OCI-LY7 (cell line): ENCODE results near the gene MAB21L2.

ENCODE experiments used
- EZH2phosphoT487 ChIP-seq: fragments of 200-600 bp; sonication (generic); IDR thresholded peaks from 2 replicates; pipeline ENCODE4 v1.6.1; 2018; ENCODE audit warnings: low read depth, borderline replicate concordance, mild to moderate bottlenecking, mixed run types, antibody characterized with exemption, low read length, moderate library complexity, mixed read lengths
- TF ChIP-seq, protein P1 (sequence below): fragments of 200-600 bp; sonication (generic); conservative IDR thresholded peaks from 2 replicates; pipeline ENCODE4 v1.5.1; 2014; ENCODE audit warnings: mild to moderate bottlenecking, antibody characterized with exemption, low read length, moderate library complexity, mixed read lengths

DNA sequence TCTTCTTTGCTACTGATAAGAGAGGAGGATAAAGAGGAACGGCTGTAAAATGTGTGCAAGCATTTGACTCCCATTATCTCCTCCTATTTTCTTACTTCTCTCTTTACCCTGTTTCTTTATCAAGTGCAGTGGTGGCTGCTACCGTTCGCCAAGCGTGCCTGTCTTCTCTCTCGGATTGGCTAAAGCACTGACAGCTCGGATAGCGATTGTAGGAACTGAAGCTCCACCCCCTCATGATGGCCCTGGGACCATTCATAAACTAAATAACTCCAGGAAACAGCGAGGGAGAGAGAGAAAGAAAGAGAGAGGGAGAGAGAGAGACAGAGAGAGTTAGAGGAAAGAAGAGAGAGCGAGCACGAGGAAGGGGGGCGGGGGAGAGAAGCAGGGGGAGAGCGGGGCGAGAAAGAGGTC, 305 bp upstream of the MAB21L2 start:
- TF ChIP-seq, protein P1, sequence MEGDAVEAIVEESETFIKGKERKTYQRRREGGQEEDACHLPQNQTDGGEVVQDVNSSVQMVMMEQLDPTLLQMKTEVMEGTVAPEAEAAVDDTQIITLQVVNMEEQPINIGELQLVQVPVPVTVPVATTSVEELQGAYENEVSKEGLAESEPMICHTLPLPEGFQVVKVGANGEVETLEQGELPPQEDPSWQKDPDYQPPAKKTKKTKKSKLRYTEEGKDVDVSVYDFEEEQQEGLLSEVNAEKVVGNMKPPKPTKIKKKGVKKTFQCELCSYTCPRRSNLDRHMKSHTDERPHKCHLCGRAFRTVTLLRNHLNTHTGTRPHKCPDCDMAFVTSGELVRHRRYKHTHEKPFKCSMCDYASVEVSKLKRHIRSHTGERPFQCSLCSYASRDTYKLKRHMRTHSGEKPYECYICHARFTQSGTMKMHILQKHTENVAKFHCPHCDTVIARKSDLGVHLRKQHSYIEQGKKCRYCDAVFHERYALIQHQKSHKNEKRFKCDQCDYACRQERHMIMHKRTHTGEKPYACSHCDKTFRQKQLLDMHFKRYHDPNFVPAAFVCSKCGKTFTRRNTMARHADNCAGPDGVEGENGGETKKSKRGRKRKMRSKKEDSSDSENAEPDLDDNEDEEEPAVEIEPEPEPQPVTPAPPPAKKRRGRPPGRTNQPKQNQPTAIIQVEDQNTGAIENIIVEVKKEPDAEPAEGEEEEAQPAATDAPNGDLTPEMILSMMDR = no peak
- TF ChIP-seq EZH2phosphoT487 = no peak
